CD14-positive monocyte (primary cell): Measurements from ENCODE around the gene TIAM1. TPM values are rescaled to one million over a fixed set of nuclear protein-coding genes. Genes with fewer than 3 reads are reported as not detected.
A peak's percentile ranks its signal among the peaks of the same experiment; 100 is the strongest.

Experiments
- DNase-seq, 3 donors: peaks; one replicate each; pipeline ENCODE4 v3.0.0-alpha.2; 2011 to 2022
- H2AFZ ChIP-seq: 2 replicates; pipeline ENCODE4 v1.6.0; 2012; ENCODE audit warnings: mild to moderate bottlenecking, low read depth, low read length, inconsistent platforms; ENCODE audit not compliant: insufficient read depth, poor library complexity, severe bottlenecking
- H3K27ac ChIP-seq, 2 donors: 1 replicate in 1 of 2; 2 replicates in 1 of 2; pipeline ENCODE4 v1.5.1; 2012 to 2013; ENCODE audit warnings: low read length in 2 of 2, control low read depth in 1 of 2, inconsistent platforms in 1 of 2, low read depth in 1 of 2, mild to moderate bottlenecking in 1 of 2
- H3K27me3 ChIP-seq, 2 donors: one replicate each; pipeline versions ENCODE4 v1.6.0 to v1.6.1; 2011 to 2013; ENCODE audit warnings: low read length in 2 of 2; ENCODE audit not compliant: control insufficient read depth in 2 of 2, insufficient read depth in 2 of 2
- H3K36me3 ChIP-seq, 2 donors: replicated peaks in 1 of 2; 1 replicate in 1 of 2; 2 replicates in 1 of 2; pipeline versions ENCODE4 v1.5.1 to v1.6.1; 2012 to 2013; ENCODE audit warnings: low read length in 2 of 2, control low read depth in 1 of 2, inconsistent platforms in 1 of 2, mild to moderate bottlenecking in 1 of 2; ENCODE audit not compliant: insufficient read depth in 2 of 2, control insufficient read depth in 1 of 2
- H3K4me1 ChIP-seq, 2 donors: 1 replicate in 1 of 2; 2 replicates in 1 of 2; pipeline versions ENCODE4 v1.5.1 to v1.6.1; 2012 to 2013; ENCODE audit warnings: low read length in 2 of 2, control low read depth in 1 of 2, inconsistent platforms in 1 of 2, mild to moderate bottlenecking in 1 of 2, moderate library complexity in 1 of 2; ENCODE audit not compliant: insufficient read depth in 2 of 2, control insufficient read depth in 1 of 2
- H3K4me2 ChIP-seq: replicated peaks from 2 replicates; pipeline ENCODE3; 2012; ENCODE audit warnings: low read length, moderate library complexity, mild to moderate bottlenecking; ENCODE audit not compliant: poor library complexity, severe bottlenecking; ENCODE audit errors: extremely low read depth
- H3K4me3 ChIP-seq, 3 experiments: fragments of 200-600 bp in 1 of 3; sonication (generic) in 1 of 3; replicated peaks in 1 of 3; 1 replicate in 2 of 3; 2 replicates in 1 of 3; pipeline ENCODE4 v1.5.1; 2011 to 2013; ENCODE audit warnings: low read length in 3 of 3, mild to moderate bottlenecking in 3 of 3, control low read depth in 2 of 3, low read depth in 2 of 3, inconsistent platforms in 1 of 3, moderate library complexity in 1 of 3
- H3K79me2 ChIP-seq: 2 replicates; pipeline ENCODE4 v1.6.0; 2012; ENCODE audit warnings: mild to moderate bottlenecking, control low read depth, inconsistent platforms, low read length, moderate library complexity; ENCODE audit not compliant: insufficient read depth
- H3K9ac ChIP-seq: 2 replicates; pipeline ENCODE4 v1.6.0; 2017; ENCODE audit warnings: low read length, mild to moderate bottlenecking; ENCODE audit not compliant: insufficient read depth, poor library complexity, severe bottlenecking
- H3K9me3 ChIP-seq, 2 donors: replicated peaks in 1 of 2; 1 replicate in 1 of 2; 2 replicates in 1 of 2; pipeline versions ENCODE4 v1.5.1 to v1.6.1; 2012 to 2013; ENCODE audit warnings: low read length in 2 of 2, control low read depth in 1 of 2; ENCODE audit not compliant: control insufficient read depth in 1 of 2, insufficient read depth in 1 of 2
- H4K20me1 ChIP-seq: 2 replicates; pipeline ENCODE4 v1.6.0; 2012; ENCODE audit warnings: mild to moderate bottlenecking, low read length, control low read depth, moderate library complexity; ENCODE audit not compliant: insufficient read depth
- H3K27ac Mint-ChIP-seq, 7 donors: one replicate each; pipeline ENCODE4 v1.8.0; 2020; ENCODE audit warnings: mild to moderate bottlenecking in 7 of 7, mixed read lengths in 7 of 7, moderate library complexity in 6 of 7, inconsistent platforms in 2 of 7
- H3K27me3 Mint-ChIP-seq, 3 donors: one replicate each; pipeline ENCODE4 v1.8.0; 2021 to 2022; ENCODE audit warnings: low read depth in 3 of 3, mild to moderate bottlenecking in 3 of 3, mixed read lengths in 3 of 3, moderate library complexity in 3 of 3, inconsistent platforms in 1 of 3
- H3K36me3 Mint-ChIP-seq, 2 donors: one replicate each; pipeline ENCODE4 v1.8.0; 2020; ENCODE audit warnings: mixed read lengths in 2 of 2, inconsistent platforms in 1 of 2, mild to moderate bottlenecking in 1 of 2
- H3K4me1 Mint-ChIP-seq: one replicate; pipeline ENCODE4 v1.8.0; 2020; ENCODE audit warnings: mild to moderate bottlenecking, mixed read lengths
- H3K4me3 Mint-ChIP-seq, 2 donors: one replicate each; pipeline ENCODE4 v1.8.0; 2020; ENCODE audit warnings: mild to moderate bottlenecking in 2 of 2, mixed read lengths in 2 of 2, moderate library complexity in 1 of 2
- H3K9me3 Mint-ChIP-seq, 7 donors: one replicate each; pipeline ENCODE4 v1.8.0; 2020 to 2022; ENCODE audit warnings: mixed read lengths in 7 of 7, mild to moderate bottlenecking in 6 of 7, moderate library complexity in 6 of 7, inconsistent platforms in 2 of 7
- CTCF ChIP-seq: fragments of 200-600 bp; IDR thresholded peaks from one replicate; pipeline ENCODE4 v1.8.0; 2022; ENCODE audit warnings: antibody characterized with exemption, mild to moderate bottlenecking
- WGBS: methylation state at CpG from one replicate; pipeline ENCODE4 v1.1.5; 2013; ENCODE audit warnings: missing lambda C conversion rate; ENCODE audit not compliant: insufficient coverage; 5-methylcytosine and 5-hydroxymethylcytosine counted together
- intact Hi-C, 2 donors: fragments of 100-400 bp; cut with micrococcal nuclease; formaldehyde crosslinking; loops; one replicate each; pipeline versions ENCODE4 v1.15.0 to v1.15.1; 2023
- polyA plus RNA-seq, 3 donors: library from polyadenylated mRNA; depleted of rRNA in 1 of 3; unstranded in 2 of 3; stranded (reverse) in 1 of 3; fragments of 300-500 nt in 2 of 3; fragments of >200 nt in 1 of 3; fragmentation: Illumina TruSeq in 2 of 3; gene quantifications; 1 replicate in 2 of 3; 2 replicates in 1 of 3; pipeline ENCODE4 v1.2.3, GENCODE V29; 2012 to 2021

Gene TIAM1
- polyA plus RNA-seq, 3 donors, result 17.7 to 55.0 (median 45.3) TPM

GRCh38 chr21:31316488-31317169, 27.4 kb downstream of the TIAM1 start:
- Histone ChIP-seq H3K27me3 (no peaks in the 10 kb centered on the region), H3K4me3 (no peak overlapping the region), H3K36me3 (peaks cover 0 to 28% of the 10 kb centered on the region in 2 donors), H4K20me1 (peaks cover 99% of the 10 kb centered on the region), H3K4me2 (no peak overlapping the region), H3K9me3 (no peaks in the 10 kb centered on the region), H3K9ac (no peak overlapping the region), H3K4me1 (no peaks in the 10 kb centered on the region), H3K27ac (no peak overlapping the region), H2AFZ (no peak overlapping the region), H3K79me2 (peaks cover 6% of the 10 kb centered on the region)
- intact Hi-C loops, result no loop called here
- Mint-ChIP-seq H3K27ac (peak overlapping the region in 1 of 7 donors; percentile 27), H3K36me3 (peaks cover 12 to 41% of the 10 kb centered on the region in 2 donors), H3K27me3 (peaks cover 0 to 2% (median 0%) of the 10 kb centered on the region in 3 donors), H3K9me3 (peaks cover 0 to 11% (median 3%) of the 10 kb centered on the region in 7 donors), H3K4me1 (no peaks in the 10 kb centered on the region), H3K4me3 (no peak overlapping the region)
- WGBS, result 96% methylated on average over 5 of the region's 9 CpGs
- no peak for TF ChIP-seq CTCF
- DNase-seq, result no peak

GRCh38 chr21:31316072-31316471, 28.0 kb downstream of the TIAM1 start:
- Histone ChIP-seq H4K20me1 (peaks cover 99% of the 10 kb centered on the region), H3K9me3 (no peaks in the 10 kb centered on the region), H3K4me1 (no peaks in the 10 kb centered on the region), H3K27me3 (no peaks in the 10 kb centered on the region), H3K4me2 (no peak overlapping the region), H3K79me2 (peaks cover 4% of the 10 kb centered on the region), H3K36me3 (peaks cover 0 to 33% of the 10 kb centered on the region in 2 donors), H3K9ac (no peak overlapping the region), H3K27ac (no peak overlapping the region), H3K4me3 (no peak overlapping the region), H2AFZ (no peak overlapping the region)
- intact Hi-C loops, result no loop called here
- no peak overlapping the region for H3K4me3 Mint-ChIP-seq
- H3K4me1 Mint-ChIP-seq, result no peaks in the 10 kb centered on the region
- H3K9me3 Mint-ChIP-seq, result peaks cover 0 to 11% (median 1%) of the 10 kb centered on the region in 7 donors
- WGBS, result no CpG with 5 or more reads among the region's 3 CpGs
- H3K27ac Mint-ChIP-seq, result no peak overlapping the region
- TF ChIP-seq CTCF, result no peak
- peaks cover 0 to 2% (median 0%) of the 10 kb centered on the region in 3 donors for H3K27me3 Mint-ChIP-seq
- no peak for DNase-seq
- peaks cover 15 to 41% of the 10 kb centered on the region in 2 donors for H3K36me3 Mint-ChIP-seq
